Uterus (tissue), 2 donors: Measurements from ENCODE around the gene FKBP4.

Experiments
- POLR2A ChIP-seq, 2 donors: fragments of 450-650 bp; IDR thresholded peaks; one replicate each; pipeline ENCODE4 v1.6.1; 2016; ENCODE audit warnings: antibody characterized with exemption in 2 of 2, mild to moderate bottlenecking in 1 of 2, moderate library complexity in 1 of 2
- TF ChIP-seq, protein P1 (sequence below), 4 experiments: fragments of 200-600 bp in 2 of 4; fragments of 450-650 bp in 2 of 4; sonication (generic) in 2 of 4; IDR thresholded peaks; one replicate each; pipeline ENCODE4 v1.5.1; 2016 to 2019; ENCODE audit warnings: antibody characterized with exemption in 4 of 4, mild to moderate bottlenecking in 2 of 4, moderate library complexity in 1 of 4

DNA sequence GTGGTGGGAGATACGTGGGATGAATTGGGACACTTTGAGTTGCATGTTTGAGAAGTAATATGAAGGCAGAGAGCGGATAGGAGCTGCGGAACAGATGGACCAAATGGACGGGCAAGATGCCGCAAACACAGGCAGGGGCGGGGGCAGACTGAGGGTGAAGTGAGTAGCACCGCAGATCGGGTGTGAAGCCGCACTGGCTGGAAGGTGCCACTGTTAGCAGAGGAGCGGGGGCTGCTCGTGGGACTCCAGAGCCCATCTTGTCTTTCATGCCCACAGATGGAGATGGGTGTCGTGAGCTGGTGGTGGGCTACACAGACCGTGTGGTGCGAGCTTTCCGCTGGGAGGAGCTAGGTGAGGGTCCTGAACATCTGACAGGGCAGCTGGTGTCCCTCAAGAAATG lies 25.0 kb downstream of the FKBP4 start:
- TF ChIP-seq, protein P1, sequence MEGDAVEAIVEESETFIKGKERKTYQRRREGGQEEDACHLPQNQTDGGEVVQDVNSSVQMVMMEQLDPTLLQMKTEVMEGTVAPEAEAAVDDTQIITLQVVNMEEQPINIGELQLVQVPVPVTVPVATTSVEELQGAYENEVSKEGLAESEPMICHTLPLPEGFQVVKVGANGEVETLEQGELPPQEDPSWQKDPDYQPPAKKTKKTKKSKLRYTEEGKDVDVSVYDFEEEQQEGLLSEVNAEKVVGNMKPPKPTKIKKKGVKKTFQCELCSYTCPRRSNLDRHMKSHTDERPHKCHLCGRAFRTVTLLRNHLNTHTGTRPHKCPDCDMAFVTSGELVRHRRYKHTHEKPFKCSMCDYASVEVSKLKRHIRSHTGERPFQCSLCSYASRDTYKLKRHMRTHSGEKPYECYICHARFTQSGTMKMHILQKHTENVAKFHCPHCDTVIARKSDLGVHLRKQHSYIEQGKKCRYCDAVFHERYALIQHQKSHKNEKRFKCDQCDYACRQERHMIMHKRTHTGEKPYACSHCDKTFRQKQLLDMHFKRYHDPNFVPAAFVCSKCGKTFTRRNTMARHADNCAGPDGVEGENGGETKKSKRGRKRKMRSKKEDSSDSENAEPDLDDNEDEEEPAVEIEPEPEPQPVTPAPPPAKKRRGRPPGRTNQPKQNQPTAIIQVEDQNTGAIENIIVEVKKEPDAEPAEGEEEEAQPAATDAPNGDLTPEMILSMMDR (IDR thresholded peaks at IDR 0.05) = no peak
- no peak for TF ChIP-seq POLR2A (IDR thresholded peaks at IDR 0.05)
